Neural crest cell (in vitro differentiated cells): ENCODE results near the gene RNASEH2B. TPM values are rescaled to one million over a fixed set of nuclear protein-coding genes. Genes with fewer than 3 reads are reported as not detected.

ENCODE experiments used
- DNase-seq: peaks from one replicate; pipeline ENCODE4 v3.0.0; 2021; ENCODE audit warnings: low read depth, mixed read lengths, low spot score
- H3K27ac Mint-ChIP-seq: one replicate; pipeline ENCODE4 v1.8.0; 2021; ENCODE audit warnings: mild to moderate bottlenecking, mixed read lengths; ENCODE audit not compliant: unreplicated experiment
- H3K27me3 Mint-ChIP-seq: 2 replicates; pipeline ENCODE4 v1.8.0; 2021; ENCODE audit warnings: low read depth, mild to moderate bottlenecking, mixed read lengths
- H3K36me3 Mint-ChIP-seq: 2 replicates; pipeline ENCODE4 v1.8.0; 2021; ENCODE audit warnings: low read depth, mild to moderate bottlenecking, mixed read lengths
- H3K4me1 Mint-ChIP-seq: 2 replicates; pipeline ENCODE4 v1.8.0; 2021; ENCODE audit warnings: mixed read lengths
- H3K4me3 Mint-ChIP-seq: one replicate; pipeline ENCODE4 v1.8.0; 2021; ENCODE audit warnings: mild to moderate bottlenecking, mixed read lengths
- H3K9me3 Mint-ChIP-seq: 2 replicates; pipeline ENCODE4 v1.8.0; 2021; ENCODE audit warnings: mixed read lengths
- CTCF ChIP-seq: fragments of 200-600 bp; sonication (generic); conservative IDR thresholded peaks from 2 replicates; pipeline ENCODE4 v1.5.0; 2021; ENCODE audit warnings: antibody characterized with exemption, mild to moderate bottlenecking
- total RNA-seq: library from RNA; stranded (reverse); gene quantifications from 2 replicates; pipeline ENCODE4 v1.2.1, GENCODE V29; 2021

The RNASEH2B gene
- total RNA-seq, 1 donor from 2014 or later: 53.2 TPM

GRCh38 chr13:50955241-50955640 is 45.6 kb downstream of the RNASEH2B start:
- H3K27me3 Mint-ChIP-seq: no peaks in the 10 kb centered on the region
- H3K4me1 Mint-ChIP-seq: peaks cover 11% of the 10 kb centered on the region
- H3K27ac Mint-ChIP-seq: no peak overlapping the region
- H3K9me3 Mint-ChIP-seq: no peaks in the 10 kb centered on the region
- no peak for TF ChIP-seq CTCF
- H3K4me3 Mint-ChIP-seq: no peak overlapping the region
- no peak for DNase-seq
- H3K36me3 Mint-ChIP-seq: no peaks in the 10 kb centered on the region

GRCh38 chr13:50955798-50956197 is 46.2 kb downstream of the RNASEH2B start:
- Mint-ChIP-seq H3K27ac (no peak overlapping the region), H3K36me3 (peaks cover 2% of the 10 kb centered on the region), H3K27me3 (no peaks in the 10 kb centered on the region), H3K4me3 (no peak overlapping the region), H3K4me1 (peaks cover 11% of the 10 kb centered on the region), H3K9me3 (no peaks in the 10 kb centered on the region)
- TF ChIP-seq CTCF: no peak
- DNase-seq: no peak

GRCh38 chr13:50957620-50958019 is 48.0 kb downstream of the RNASEH2B start:
- Mint-ChIP-seq H3K4me3 (no peak overlapping the region), H3K36me3 (peaks cover 14% of the 10 kb centered on the region), H3K9me3 (no peaks in the 10 kb centered on the region), H3K27me3 (no peaks in the 10 kb centered on the region), H3K4me1 (peaks cover 11% of the 10 kb centered on the region), H3K27ac (no peak overlapping the region)
- TF ChIP-seq CTCF: no peak
- no peak for DNase-seq

GRCh38 chr13:50969691-50970090 is 60.1 kb downstream of the RNASEH2B start:
- H3K9me3 Mint-ChIP-seq: no peaks in the 10 kb centered on the region
- H3K36me3 Mint-ChIP-seq: peaks cover 9% of the 10 kb centered on the region
- DNase-seq: no peak
- no peak overlapping the region for H3K27ac Mint-ChIP-seq
- H3K4me1 Mint-ChIP-seq: no peaks in the 10 kb centered on the region
- H3K27me3 Mint-ChIP-seq: no peaks in the 10 kb centered on the region
- no peak for TF ChIP-seq CTCF
- no peak overlapping the region for H3K4me3 Mint-ChIP-seq

GRCh38 chr13:50970956-50971355 is 61.4 kb downstream of the RNASEH2B start:
- Mint-ChIP-seq H3K27ac (no peak overlapping the region), H3K4me3 (no peak overlapping the region)

More at GRCh38 chr13:50970956-50971355, 61.4 kb downstream of the RNASEH2B start:
- Mint-ChIP-seq H3K4me1 (no peaks in the 10 kb centered on the region), H3K27me3 (no peaks in the 10 kb centered on the region), H3K9me3 (no peaks in the 10 kb centered on the region), H3K36me3 (peaks cover 12% of the 10 kb centered on the region)
- no peak for TF ChIP-seq CTCF
- no peak for DNase-seq
